IgD-negative memory B cell (primary cell): Measurements from ENCODE around the gene TLCD3A. TPM values are rescaled to one million over a fixed set of nuclear protein-coding genes. Genes with fewer than 3 reads are reported as not detected.

Experiments
- polyA plus RNA-seq: library from polyadenylated mRNA; unstranded; fragments of 300-500 nt; fragmentation: Illumina TruSeq; gene quantifications from one replicate; pipeline ENCODE4 v1.2.3, GENCODE V29; 2021

The TLCD3A gene
- polyA plus RNA-seq, 1 donor from 2014 or later: 0.65 TPM

Other genes with a start within 250 kb of the TLCD3A start
- gene VPS53, start 17.8 kb upstream of the TLCD3A start, polyA plus RNA-seq: 9.9 TPM
- gene GEMIN4, start 19.7 kb downstream of the TLCD3A start, polyA plus RNA-seq: 27.4 TPM
- gene GLOD4, start 49.7 kb downstream of the TLCD3A start, polyA plus RNA-seq: 100.0 TPM
- gene MRM3, start 49.8 kb downstream of the TLCD3A start, polyA plus RNA-seq: 32.2 TPM
- 0.18 TPM for gene NXN, start 247.2 kb downstream of the TLCD3A start, polyA plus RNA-seq